Measurements from ENCODE around the gene GOT1.

GRCh38 chr10:99466632-99467223, 36.3 kb upstream of the GOT1 start:
- TF ChIP-seq, protein P1, sequence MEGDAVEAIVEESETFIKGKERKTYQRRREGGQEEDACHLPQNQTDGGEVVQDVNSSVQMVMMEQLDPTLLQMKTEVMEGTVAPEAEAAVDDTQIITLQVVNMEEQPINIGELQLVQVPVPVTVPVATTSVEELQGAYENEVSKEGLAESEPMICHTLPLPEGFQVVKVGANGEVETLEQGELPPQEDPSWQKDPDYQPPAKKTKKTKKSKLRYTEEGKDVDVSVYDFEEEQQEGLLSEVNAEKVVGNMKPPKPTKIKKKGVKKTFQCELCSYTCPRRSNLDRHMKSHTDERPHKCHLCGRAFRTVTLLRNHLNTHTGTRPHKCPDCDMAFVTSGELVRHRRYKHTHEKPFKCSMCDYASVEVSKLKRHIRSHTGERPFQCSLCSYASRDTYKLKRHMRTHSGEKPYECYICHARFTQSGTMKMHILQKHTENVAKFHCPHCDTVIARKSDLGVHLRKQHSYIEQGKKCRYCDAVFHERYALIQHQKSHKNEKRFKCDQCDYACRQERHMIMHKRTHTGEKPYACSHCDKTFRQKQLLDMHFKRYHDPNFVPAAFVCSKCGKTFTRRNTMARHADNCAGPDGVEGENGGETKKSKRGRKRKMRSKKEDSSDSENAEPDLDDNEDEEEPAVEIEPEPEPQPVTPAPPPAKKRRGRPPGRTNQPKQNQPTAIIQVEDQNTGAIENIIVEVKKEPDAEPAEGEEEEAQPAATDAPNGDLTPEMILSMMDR (IDR thresholded peaks at IDR 0.05 in 8 of 11, conservative IDR thresholded peaks at IDR 0.05 in 3 of 11), result no peak
- no peak for TF ChIP-seq POLR2A (IDR thresholded peaks at IDR 0.05)
